Chondrocyte (in vitro differentiated cells): ENCODE measurements around the gene TENT5C. TPM values are rescaled to one million over a fixed set of nuclear protein-coding genes. Genes with fewer than 3 reads are reported as not detected.

Source experiments
- DNase-seq: peaks from one replicate; pipeline ENCODE4 v3.0.0; 2021; ENCODE audit warnings: mixed read lengths, low spot score
- H3K27ac Mint-ChIP-seq: one replicate; pipeline ENCODE4 v1.8.0; 2021; ENCODE audit warnings: mild to moderate bottlenecking, moderate library complexity, mixed read lengths; ENCODE audit not compliant: unreplicated experiment
- H3K27me3 Mint-ChIP-seq: 2 replicates; pipeline ENCODE4 v1.8.0; 2021; ENCODE audit warnings: low read depth, mixed read lengths
- H3K36me3 Mint-ChIP-seq: 2 replicates; pipeline ENCODE4 v1.8.0; 2021; ENCODE audit warnings: low read depth, mixed read lengths
- H3K4me1 Mint-ChIP-seq: 2 replicates; pipeline ENCODE4 v1.8.0; 2021; ENCODE audit warnings: low read depth, mild to moderate bottlenecking, mixed read lengths
- H3K4me3 Mint-ChIP-seq: one replicate; pipeline ENCODE4 v1.8.0; 2021; ENCODE audit warnings: mild to moderate bottlenecking, moderate library complexity, mixed read lengths; ENCODE audit not compliant: unreplicated experiment
- H3K9me3 Mint-ChIP-seq: 2 replicates; pipeline ENCODE4 v1.8.0; 2021; ENCODE audit warnings: low read depth, mixed read lengths
- total RNA-seq: library from RNA; stranded (reverse); gene quantifications from 3 replicates; pipeline ENCODE4 v1.2.1, GENCODE V29; 2021
- TF ChIP-seq, protein P1 (sequence below): fragments of 200-600 bp; sonication (generic); IDR thresholded peaks from 2 replicates; pipeline ENCODE4 v1.5.0; 2021; ENCODE audit warnings: antibody characterized with exemption, mild to moderate bottlenecking, moderate library complexity

TENT5C gene
- total RNA-seq, 1 donor from 2014 or later: 0.20 TPM

DNA sequence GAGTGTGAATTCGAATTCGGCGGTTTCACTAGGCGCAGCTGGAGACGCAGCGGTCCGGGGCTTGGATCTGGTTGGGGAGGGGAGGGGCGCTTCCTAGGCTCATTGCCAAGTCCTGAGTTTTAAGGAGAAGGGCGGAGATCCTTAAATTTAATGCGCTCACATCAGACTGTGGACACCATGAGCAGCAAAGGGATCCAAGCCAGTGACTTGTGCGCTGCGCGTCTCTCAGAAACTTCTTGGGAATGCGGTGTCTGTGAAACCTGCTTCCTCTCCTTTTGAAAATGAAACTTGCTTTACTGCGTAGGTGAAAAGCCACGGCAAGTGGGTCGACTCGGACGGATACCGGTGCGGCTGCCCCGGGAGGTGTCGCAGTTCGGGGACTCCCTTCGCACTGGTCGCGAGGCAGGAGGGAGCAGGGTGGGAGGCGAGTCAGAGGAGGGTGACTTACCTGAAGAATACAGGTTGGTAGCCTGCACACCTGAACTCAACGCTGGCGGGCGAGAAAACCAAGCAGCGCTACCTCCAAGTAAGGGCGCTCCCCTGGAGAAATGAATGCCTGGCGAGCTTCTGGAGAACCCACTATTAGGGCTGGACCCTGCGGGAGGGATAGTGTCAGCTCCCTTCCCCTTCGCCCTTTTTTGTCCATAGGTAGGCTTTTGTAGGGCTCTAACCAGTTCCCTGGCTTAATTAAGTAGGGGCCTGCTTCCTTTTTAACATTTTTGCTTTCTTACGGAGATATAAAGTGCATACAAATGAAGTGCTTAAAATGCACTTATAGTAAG lies 992 bp downstream of the TENT5C start:
- TF ChIP-seq, protein P1, sequence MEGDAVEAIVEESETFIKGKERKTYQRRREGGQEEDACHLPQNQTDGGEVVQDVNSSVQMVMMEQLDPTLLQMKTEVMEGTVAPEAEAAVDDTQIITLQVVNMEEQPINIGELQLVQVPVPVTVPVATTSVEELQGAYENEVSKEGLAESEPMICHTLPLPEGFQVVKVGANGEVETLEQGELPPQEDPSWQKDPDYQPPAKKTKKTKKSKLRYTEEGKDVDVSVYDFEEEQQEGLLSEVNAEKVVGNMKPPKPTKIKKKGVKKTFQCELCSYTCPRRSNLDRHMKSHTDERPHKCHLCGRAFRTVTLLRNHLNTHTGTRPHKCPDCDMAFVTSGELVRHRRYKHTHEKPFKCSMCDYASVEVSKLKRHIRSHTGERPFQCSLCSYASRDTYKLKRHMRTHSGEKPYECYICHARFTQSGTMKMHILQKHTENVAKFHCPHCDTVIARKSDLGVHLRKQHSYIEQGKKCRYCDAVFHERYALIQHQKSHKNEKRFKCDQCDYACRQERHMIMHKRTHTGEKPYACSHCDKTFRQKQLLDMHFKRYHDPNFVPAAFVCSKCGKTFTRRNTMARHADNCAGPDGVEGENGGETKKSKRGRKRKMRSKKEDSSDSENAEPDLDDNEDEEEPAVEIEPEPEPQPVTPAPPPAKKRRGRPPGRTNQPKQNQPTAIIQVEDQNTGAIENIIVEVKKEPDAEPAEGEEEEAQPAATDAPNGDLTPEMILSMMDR: no peak
- Mint-ChIP-seq H3K27me3 (peaks cover 28% of the 10 kb centered on the region), H3K4me3 (peak overlapping the region; percentile 79), H3K27ac (peak overlapping the region; percentile 50), H3K9me3 (no peaks in the 10 kb centered on the region), H3K36me3 (no peaks in the 10 kb centered on the region), H3K4me1 (peaks cover 12% of the 10 kb centered on the region)
- no peak for DNase-seq

DNA sequence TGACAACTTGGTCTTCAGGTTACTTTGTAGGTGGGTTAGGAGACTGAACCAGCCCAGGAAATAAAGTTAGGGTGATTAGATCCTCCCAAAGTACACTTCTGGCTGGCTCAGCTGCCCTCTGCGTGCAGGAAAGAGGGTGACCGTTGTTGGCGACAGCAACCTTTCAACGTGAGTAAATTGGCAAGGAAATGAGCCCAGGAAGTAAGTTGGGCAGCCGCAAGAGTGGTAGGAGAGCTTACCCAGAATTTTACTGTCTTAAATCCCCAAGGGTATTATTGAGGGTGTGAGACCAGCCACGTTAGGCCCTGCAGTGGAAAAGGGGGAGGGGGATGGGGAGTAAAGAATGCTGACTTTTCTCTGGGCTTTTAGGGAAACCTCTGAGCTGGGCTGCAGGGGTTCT lies 1.6 kb downstream of the TENT5C start:
- no peak overlapping the region for H3K4me3 Mint-ChIP-seq
- H3K27me3 Mint-ChIP-seq: peaks cover 26% of the 10 kb centered on the region
- DNase-seq: no peak
- no peaks in the 10 kb centered on the region for H3K9me3 Mint-ChIP-seq
- H3K27ac Mint-ChIP-seq: no peak overlapping the region
- TF ChIP-seq, protein P1: no peak
- H3K36me3 Mint-ChIP-seq: no peaks in the 10 kb centered on the region
- peaks cover 12% of the 10 kb centered on the region for H3K4me1 Mint-ChIP-seq

DNA sequence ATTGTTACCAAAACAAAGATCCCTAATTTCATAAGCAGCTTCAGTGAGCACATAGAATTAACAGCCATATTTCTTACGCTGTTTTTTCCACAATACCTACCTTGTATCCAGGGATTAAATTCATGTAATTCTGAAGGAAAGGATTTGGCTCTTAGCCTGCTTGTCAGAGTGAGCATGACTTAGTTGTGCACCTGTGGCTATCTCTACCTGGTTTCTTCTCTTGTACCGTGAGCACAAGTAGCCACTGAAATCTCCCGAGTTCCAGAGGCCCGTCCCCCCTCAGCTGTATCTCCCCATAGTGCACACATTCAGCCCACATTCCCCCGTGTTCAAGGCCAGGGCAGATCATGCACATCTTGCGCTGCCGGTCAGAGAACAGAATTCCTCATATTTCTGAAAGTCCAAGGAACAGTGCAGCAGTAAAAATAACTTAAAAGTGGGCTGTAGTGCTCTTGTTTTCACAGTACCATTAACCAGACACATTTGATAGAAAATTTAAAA lies 2.3 kb downstream of the TENT5C start:
- peaks cover 22% of the 10 kb centered on the region for H3K27me3 Mint-ChIP-seq
- DNase-seq: no peak
- no peak overlapping the region for H3K4me3 Mint-ChIP-seq
- peaks cover 17% of the 10 kb centered on the region for H3K4me1 Mint-ChIP-seq
- TF ChIP-seq, protein P1: no peak
- H3K9me3 Mint-ChIP-seq: no peaks in the 10 kb centered on the region
- no peak overlapping the region for H3K27ac Mint-ChIP-seq
- no peaks in the 10 kb centered on the region for H3K36me3 Mint-ChIP-seq

DNA sequence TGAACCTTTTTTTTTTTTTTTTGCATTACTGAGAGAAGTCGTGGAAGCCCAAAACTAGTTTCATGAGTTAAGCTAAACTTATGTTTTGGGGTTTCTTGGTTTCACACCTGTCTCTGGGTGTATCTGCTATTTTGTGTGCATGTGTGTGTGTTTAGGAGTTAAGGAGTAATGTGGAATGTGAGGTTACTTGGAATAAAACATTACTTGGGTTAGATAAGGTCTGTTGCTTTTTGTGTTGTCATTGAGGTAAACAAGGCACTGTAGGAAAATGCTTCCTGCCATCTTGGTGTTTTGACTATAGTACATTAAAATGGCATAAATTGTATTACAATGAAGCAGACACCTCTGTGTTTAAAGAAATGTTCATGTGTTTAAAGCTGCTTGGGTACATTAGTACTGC lies 2.9 kb downstream of the TENT5C start:
- H3K27me3 Mint-ChIP-seq: peaks cover 16% of the 10 kb centered on the region
- no peak for DNase-seq
- H3K9me3 Mint-ChIP-seq: no peaks in the 10 kb centered on the region
- peaks cover 17% of the 10 kb centered on the region for H3K4me1 Mint-ChIP-seq
- TF ChIP-seq, protein P1: no peak
- H3K4me3 Mint-ChIP-seq: no peak overlapping the region
- no peak overlapping the region for H3K27ac Mint-ChIP-seq
- H3K36me3 Mint-ChIP-seq: no peaks in the 10 kb centered on the region

GRCh38 chr1:117609471-117609911 lies 3.6 kb downstream of the TENT5C start:
- TF ChIP-seq, protein P1: no peak
- Mint-ChIP-seq H3K36me3 (no peaks in the 10 kb centered on the region), H3K4me3 (no peak overlapping the region), H3K27ac (no peak overlapping the region), H3K27me3 (peaks cover 14% of the 10 kb centered on the region), H3K4me1 (peaks cover 17% of the 10 kb centered on the region), H3K9me3 (no peaks in the 10 kb centered on the region)
- DNase-seq: no peak
